Suprapubic skin (tissue), 4 donors: ENCODE data around the gene ELAPOR1. TPM values are rescaled to one million over a fixed set of nuclear protein-coding genes. Genes with fewer than 3 reads are reported as not detected.

Source experiments
- DNase-seq, 2 donors: peaks; one replicate each; pipeline ENCODE4 v3.0.0-alpha.2; 2019; ENCODE audit warnings: low spot score in 2 of 2
- H3K27ac ChIP-seq: fragments of 200-600 bp; sonication (generic); one replicate; pipeline ENCODE4 v1.5.1; 2019
- H3K27me3 ChIP-seq: fragments of 200-600 bp; sonication (generic); one replicate; pipeline ENCODE4 v1.5.1; 2019
- H3K36me3 ChIP-seq: fragments of 200-600 bp; sonication (generic); one replicate; pipeline ENCODE4 v1.5.1; 2019
- H3K4me1 ChIP-seq: fragments of 200-600 bp; sonication (generic); one replicate; pipeline ENCODE4 v1.5.1; 2019
- H3K4me3 ChIP-seq: fragments of 200-600 bp; sonication (generic); one replicate; pipeline ENCODE4 v1.5.1; 2019; ENCODE audit warnings: mild to moderate bottlenecking
- H3K9me3 ChIP-seq: fragments of 200-600 bp; sonication (generic); one replicate; pipeline ENCODE4 v1.5.1; 2019
- EP300 ChIP-seq: sonication (generic); formaldehyde crosslinking; IDR thresholded peaks from one replicate; pipeline ENCODE4 v1.6.1; 2017; ENCODE audit warnings: antibody characterized with exemption
- POLR2A ChIP-seq, 2 donors: fragments of 450-650 bp; IDR thresholded peaks; one replicate each; pipeline ENCODE4 v1.6.1; 2017; ENCODE audit warnings: antibody characterized with exemption in 2 of 2, mild to moderate bottlenecking in 2 of 2, moderate library complexity in 2 of 2
- POLR2AphosphoS5 ChIP-seq, 3 donors: sonication (generic); formaldehyde crosslinking; IDR thresholded peaks; one replicate each; pipeline ENCODE4 v1.6.1; 2017; ENCODE audit warnings: antibody characterized with exemption in 3 of 3
- WGBS: methylation state at CpG from one replicate; pipeline ENCODE4 v1.1.5; 2018; 5-methylcytosine and 5-hydroxymethylcytosine counted together
- total RNA-seq, 4 donors: library from RNA; depleted of rRNA; stranded (reverse); fragments of >200 nt; gene quantifications; one replicate each; pipeline ENCODE4 v1.1.0, GENCODE V29; 2016
- TF ChIP-seq, protein P1 (sequence below), 2 donors: fragments of 200-600 bp in 1 of 2; fragments of 450-650 bp in 1 of 2; sonication (generic) in 1 of 2; IDR thresholded peaks; one replicate each; pipeline ENCODE4 v1.5.1; 2016 to 2019; ENCODE audit warnings: antibody characterized with exemption in 2 of 2, mild to moderate bottlenecking in 1 of 2, moderate library complexity in 1 of 2

Gene ELAPOR1
- total RNA-seq, 4 donors from 2014 or later, result 27.4 to 84.8 (median 46.7) TPM

DNA sequence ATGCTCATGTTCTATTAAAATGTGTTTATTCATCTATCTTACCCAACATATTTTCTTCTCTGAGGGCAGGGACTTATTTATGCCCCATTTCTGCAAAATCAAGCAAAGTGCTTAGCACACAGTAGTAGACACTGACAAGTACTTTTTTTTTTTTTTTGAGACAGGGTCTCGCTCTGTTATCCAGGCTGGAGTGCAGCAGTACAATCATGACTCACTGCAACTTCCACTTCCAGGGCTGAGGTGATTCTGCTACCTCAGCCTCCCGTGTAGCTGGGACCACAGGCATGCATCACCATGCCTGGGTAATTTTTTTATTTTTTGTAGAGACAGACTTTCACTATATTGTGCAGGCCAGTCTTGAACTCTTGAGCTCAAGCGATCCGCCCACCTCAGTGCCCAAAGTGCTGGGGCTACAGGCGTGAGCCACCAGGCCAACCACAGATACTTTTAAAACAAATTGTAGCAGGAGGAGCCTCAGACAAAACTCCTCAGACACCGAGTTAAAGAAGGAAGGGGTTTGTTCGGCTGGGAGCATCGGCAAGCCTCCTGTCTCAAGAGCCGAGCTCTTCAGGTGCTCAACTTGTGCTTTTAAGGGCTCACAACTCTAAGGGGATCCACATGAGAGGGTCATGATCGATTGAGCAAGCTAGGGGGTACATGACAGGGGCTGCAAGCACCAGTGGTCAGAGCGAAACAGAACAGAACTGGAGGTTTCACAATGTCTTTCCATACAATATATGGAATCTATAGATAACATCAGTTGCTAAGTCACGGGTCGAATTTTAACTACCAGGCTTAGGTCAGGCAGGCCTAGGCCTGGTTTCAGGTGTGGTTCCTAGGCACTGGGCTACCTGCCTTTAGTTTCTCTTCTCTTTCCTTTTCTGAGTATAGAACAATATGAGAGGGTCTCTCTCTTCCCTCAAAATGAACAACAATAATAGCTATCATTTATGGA lies 29.1 kb upstream of the ELAPOR1 start:
- TF ChIP-seq, protein P1, sequence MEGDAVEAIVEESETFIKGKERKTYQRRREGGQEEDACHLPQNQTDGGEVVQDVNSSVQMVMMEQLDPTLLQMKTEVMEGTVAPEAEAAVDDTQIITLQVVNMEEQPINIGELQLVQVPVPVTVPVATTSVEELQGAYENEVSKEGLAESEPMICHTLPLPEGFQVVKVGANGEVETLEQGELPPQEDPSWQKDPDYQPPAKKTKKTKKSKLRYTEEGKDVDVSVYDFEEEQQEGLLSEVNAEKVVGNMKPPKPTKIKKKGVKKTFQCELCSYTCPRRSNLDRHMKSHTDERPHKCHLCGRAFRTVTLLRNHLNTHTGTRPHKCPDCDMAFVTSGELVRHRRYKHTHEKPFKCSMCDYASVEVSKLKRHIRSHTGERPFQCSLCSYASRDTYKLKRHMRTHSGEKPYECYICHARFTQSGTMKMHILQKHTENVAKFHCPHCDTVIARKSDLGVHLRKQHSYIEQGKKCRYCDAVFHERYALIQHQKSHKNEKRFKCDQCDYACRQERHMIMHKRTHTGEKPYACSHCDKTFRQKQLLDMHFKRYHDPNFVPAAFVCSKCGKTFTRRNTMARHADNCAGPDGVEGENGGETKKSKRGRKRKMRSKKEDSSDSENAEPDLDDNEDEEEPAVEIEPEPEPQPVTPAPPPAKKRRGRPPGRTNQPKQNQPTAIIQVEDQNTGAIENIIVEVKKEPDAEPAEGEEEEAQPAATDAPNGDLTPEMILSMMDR (IDR thresholded peaks at IDR 0.05), result no peak
- TF ChIP-seq EP300 (no peak), POLR2AphosphoS5 (IDR thresholded peaks at IDR 0.05) (no peak), POLR2A (IDR thresholded peaks at IDR 0.05) (no peak)
- no peak for DNase-seq
- Histone ChIP-seq H3K4me3 (no peak overlapping the region), H3K27me3 (no peaks in the 10 kb centered on the region), H3K36me3 (no peaks in the 10 kb centered on the region), H3K9me3 (no peaks in the 10 kb centered on the region), H3K4me1 (peaks cover 20% of the 10 kb centered on the region), H3K27ac (no peak overlapping the region)
- WGBS, result 80% methylated on average over 13 of the region's 13 CpGs

DNA sequence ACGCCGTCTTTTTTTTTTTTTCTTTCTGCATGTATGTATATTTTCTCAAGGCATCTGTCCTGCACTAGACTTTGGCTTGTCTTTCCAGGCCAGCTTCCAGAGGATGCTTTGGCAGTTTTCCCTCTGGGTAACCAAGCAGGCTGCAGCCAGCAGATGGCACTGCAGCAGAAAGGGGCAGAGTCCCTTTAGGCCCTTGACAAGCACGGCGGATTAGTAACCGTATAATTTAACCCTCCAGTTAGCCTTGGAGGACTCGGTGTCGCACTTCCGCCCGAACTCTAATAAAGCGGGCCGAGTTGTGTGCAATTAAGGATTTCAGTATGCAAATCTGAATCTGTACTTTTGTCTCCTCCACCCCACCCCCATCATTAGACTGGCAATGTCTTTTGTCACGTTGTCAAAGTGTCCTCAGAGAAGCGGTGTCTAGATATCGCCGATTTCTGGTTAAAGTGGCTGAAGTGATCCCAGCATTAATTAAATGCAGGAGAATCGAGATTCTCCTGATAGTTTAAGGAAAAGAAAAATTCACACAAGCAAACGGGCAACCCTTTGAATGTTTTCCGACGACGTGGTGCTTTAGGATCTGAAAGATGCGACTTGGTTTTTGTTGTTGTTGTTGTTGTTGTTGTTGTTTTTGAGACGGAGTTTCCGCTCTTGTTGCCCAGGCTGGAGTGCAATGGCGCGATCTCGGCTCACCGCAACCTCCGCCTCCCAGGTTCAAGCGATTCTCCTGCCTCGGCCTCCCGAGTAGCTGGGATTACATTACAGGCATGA lies 24.5 kb upstream of the ELAPOR1 start:
- TF ChIP-seq EP300, result no peak
- no peak for TF ChIP-seq POLR2AphosphoS5 (IDR thresholded peaks at IDR 0.05)
- no peak for TF ChIP-seq POLR2A (IDR thresholded peaks at IDR 0.05)
- TF ChIP-seq, protein P1 (IDR thresholded peaks at IDR 0.05), result peak; percentile 19 to 62
- peak overlapping the region; percentile 75 for H3K4me3 ChIP-seq

DNA sequence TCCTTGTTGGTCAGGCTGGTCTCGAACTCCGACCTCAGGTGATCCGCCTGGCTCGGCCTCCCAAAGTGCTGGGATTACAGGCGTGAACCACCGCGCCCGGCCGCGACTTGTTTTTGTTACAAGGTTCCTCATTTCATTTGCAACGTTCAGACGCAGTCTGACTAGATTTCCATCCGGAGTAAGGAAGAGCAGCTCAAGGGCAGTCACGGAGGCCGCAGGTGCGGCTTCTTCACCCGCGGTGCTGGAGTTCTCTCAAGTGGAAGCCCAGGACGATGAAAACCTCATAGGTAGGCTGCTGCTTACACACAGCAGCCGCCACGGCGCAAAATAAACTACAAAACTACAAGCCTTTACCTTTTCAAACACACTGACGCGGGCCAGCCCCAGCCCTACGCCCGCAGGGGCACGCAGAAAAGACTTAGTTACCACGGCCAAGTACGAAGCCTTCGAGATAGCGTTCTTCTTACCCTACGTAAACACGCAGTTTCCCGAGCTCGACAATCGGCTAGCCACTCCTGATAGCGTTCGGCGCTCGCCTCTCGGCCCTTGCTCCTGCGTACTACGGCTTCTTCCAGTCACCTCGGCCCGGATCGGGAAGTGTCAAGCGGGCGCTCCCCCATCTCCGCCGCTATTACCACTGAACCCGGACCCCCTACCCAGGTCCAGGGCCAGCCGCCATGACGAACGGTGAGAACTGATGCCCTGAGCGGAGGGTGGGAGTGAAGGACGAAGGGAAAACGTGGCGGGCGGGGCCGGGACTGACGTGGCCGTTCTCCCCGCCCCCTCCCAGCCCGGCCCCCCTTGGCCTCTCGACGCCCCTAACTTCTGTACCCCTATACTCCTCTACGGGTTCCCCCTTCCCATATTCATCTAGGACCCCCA lies 23.5 kb upstream of the ELAPOR1 start, which contains the start of gene TMEM167B:
Gene TMEM167B (plus strand): TSS at position 569 of the 882 bp plus-strand sequence. CDS start 109 bp downstream, at position 678.
- peaks cover 19% of the 10 kb centered on the region for H3K36me3 ChIP-seq
- no peaks in the 10 kb centered on the region for H3K9me3 ChIP-seq
- H3K4me1 ChIP-seq, result peaks cover 37% of the 10 kb centered on the region
- H3K27ac ChIP-seq, result peak within 1 kb of the TSS; percentile 95
- peak within 1 kb of the TSS; percentile 75 for H3K4me3 ChIP-seq
- peak; percentile 93 to 97 for DNase-seq
- TF ChIP-seq POLR2A (IDR thresholded peaks at IDR 0.05) (peak; percentile 60 to 80), EP300 (no peak), POLR2AphosphoS5 (IDR thresholded peaks at IDR 0.05) (peak; percentile 36 to 94 (median 82))
- TF ChIP-seq, protein P1 (IDR thresholded peaks at IDR 0.05), result no peak
- WGBS, result 11% methylated on average over 40 of the region's 67 CpGs
- H3K27me3 ChIP-seq, result no peaks in the 10 kb centered on the region

More for the DNA sequence above, 24.5 kb upstream of the ELAPOR1 start:
- WGBS, result 66% methylated on average over 31 of the region's 31 CpGs
- peaks cover 15% of the 10 kb centered on the region for H3K36me3 ChIP-seq
- no peak for DNase-seq
- no peaks in the 10 kb centered on the region for H3K27me3 ChIP-seq
- peak overlapping the region; percentile 95 for H3K27ac ChIP-seq
- no peaks in the 10 kb centered on the region for H3K9me3 ChIP-seq
- H3K4me1 ChIP-seq, result peaks cover 32% of the 10 kb centered on the region

DNA sequence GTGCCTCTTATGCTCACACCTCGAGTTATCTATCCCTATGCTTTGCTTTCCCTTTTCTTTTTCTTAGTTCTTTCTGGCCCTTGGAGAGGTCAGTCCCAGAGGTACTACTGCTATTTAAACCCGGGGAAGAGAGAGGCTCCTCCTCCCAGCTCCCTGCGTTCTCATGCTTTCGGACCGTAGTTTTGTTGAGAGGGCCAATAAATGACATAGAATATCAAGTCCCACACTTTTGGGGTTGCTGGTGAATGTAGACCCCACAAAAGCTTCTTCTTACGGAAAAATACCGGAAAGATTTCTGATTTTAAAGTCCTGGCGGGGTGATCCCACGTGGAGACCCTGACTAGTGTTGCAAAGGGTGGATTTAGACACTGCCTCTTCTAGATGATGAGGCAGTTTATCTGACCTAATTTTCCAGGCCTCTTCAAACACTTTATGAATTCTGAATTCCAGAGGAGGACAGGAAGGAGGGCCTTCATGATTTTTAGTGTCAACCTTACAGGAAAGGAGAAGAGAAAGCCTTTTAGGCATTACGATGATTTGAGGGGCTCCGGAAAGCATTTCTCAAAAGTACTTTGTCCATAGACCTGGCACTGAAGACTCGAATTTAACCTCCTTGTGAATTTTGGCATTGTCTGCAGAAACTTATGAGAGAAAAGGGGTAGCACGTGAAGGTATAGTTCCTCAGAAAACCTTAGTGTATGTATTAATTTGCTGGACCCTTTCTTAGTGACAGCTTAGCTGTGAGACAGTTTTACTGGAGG lies 22.7 kb upstream of the ELAPOR1 start:
- TF ChIP-seq EP300 (no peak), POLR2AphosphoS5 (IDR thresholded peaks at IDR 0.05) (no peak), POLR2A (IDR thresholded peaks at IDR 0.05) (no peak)
- TF ChIP-seq, protein P1 (IDR thresholded peaks at IDR 0.05), result no peak

More for the DNA sequence above, 22.7 kb upstream of the ELAPOR1 start:
- Histone ChIP-seq H3K4me3 (peak overlapping the region; percentile 75), H3K4me1 (peaks cover 45% of the 10 kb centered on the region), H3K27ac (peak overlapping the region; percentile 95), H3K36me3 (peaks cover 19% of the 10 kb centered on the region), H3K9me3 (no peaks in the 10 kb centered on the region), H3K27me3 (no peaks in the 10 kb centered on the region)
- WGBS, result under 1% methylated on average over 13 of the region's 13 CpGs
- DNase-seq, result no peak
